Measurements from ENCODE around the gene FEM1A.
"Not testable (repeated sequence)": the region's sequence is repeated elsewhere in the genome, so short reads cannot be mapped to it uniquely, and the experiment has no call there.

FEM1A gene

DNA sequence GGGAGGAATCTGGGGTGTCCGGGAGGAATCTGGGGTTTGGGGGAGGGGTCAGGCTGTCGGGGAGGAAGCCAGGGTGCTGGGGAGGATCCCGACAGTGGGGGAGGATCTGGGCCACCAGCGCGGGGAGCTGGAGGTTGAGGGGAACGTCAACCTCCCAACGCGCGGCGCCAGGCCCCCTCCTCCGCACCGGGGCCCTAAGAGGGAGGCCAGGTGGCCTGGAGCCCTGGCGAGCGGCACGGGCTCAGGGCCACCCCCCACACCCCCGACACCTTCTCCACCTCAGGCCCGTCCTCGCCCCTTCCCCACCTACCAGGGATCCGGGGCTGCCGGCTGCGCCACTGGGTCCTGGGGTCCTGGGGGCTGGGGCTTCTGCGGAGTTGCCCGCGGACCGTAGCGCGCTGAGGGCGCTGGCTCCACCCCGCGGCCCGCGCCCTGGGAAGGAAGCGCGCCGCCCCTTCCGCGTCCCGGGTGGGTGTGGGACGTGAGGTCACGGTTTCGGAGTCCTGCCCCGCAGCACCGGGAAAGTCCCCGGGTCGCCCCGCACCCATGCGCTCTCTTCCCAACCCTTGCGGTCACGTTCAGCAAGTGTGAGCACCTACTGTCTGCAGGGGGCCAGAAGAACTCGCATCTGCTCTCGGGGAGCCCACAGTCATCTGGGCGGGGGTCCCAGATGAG is 39.9 kb downstream of the FEM1A start, which contains the start of gene TICAM1:
TSS of gene TICAM1 (minus strand) at position 409 of the 675 bp plus-strand sequence. CDS start 13,335 bp downstream, outside the sequence.
- intact Hi-C loops (cut with DNase I), result no loop called here
- peak in 39 of 42 donors; percentile 39 to 79 (median 61) for DNase-seq

DNA sequence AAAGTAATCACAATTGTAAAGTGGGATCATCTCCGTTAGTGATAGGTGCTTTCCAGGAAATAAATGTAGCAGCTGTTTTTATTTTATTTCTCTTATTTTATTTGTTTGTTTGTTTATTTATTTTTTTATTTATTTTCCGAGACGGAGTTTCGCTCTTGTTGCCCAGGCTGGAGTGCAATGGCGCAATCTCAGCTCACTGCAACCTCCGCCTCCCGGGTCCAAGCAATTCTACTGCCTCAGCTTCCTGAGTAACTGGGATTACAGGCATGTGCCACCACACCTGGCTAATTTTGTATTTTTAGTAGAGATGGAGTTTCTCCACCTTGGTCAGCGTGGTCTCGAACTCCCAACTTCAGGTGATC is 40.4 kb downstream of the FEM1A start:
- intact Hi-C loops (cut with DNase I); DNase-seq: not testable (repeated sequence)

DNA sequence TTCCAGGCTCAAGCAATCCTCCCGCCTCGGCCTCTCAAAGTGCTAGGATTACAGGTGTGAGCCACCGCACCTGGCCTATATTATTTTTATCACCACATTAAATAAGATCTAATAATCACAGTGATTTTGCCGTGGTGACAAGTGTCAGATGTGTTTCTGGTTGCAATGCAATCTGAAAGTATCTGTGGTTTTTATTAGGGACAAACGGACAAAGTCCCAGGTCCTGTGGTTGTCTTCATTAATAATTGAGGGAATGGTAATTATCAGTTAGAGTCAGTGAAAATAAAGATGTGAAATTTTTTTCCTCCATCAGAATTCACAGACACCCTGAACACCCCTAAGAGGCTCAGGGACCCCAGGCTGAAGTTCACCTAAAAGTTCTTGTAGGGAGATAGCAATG is 41.2 kb downstream of the FEM1A start:
- intact Hi-C loops (cut with DNase I), result no loop called here
- no peak for DNase-seq

DNA sequence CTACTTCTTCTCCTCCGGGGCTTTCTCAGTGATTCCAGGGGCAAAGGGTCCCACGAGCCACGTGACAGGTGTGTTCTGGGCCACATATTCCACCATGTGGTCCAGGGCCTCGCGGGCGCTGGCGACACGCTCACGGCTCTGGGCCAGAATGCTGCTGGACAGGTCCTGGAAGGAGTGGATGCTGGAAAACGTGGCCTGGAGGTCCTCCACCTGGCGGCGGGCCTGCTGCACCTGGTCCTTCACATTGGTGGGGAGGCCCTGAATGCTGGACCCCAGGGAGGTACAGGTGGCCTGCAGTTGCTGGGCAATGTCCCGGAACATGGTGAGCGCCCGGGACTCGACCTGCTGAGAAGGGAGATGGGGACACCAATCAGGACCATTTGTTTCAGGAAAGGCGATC is 47.7 kb downstream of the FEM1A start:
- intact Hi-C loops (cut with DNase I), result no loop called here
- no peak for DNase-seq

DNA sequence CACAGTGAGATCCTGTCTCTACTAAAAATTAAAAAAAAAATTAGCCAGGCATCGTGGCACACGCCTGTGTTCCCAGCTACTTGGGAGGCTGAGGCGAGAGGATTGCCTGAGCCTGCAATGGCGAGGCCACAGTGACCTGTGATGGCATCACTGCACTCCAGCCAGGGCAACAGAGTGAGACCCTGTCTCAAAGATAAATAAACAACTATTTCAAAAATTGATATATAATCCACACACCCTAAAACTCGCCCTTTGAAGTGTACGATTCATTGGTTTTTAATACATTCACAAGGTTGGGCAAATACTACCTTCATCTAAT is 52.1 kb downstream of the FEM1A start:
- intact Hi-C loops (cut with DNase I), result no loop called here
- DNase-seq, result no peak

DNA sequence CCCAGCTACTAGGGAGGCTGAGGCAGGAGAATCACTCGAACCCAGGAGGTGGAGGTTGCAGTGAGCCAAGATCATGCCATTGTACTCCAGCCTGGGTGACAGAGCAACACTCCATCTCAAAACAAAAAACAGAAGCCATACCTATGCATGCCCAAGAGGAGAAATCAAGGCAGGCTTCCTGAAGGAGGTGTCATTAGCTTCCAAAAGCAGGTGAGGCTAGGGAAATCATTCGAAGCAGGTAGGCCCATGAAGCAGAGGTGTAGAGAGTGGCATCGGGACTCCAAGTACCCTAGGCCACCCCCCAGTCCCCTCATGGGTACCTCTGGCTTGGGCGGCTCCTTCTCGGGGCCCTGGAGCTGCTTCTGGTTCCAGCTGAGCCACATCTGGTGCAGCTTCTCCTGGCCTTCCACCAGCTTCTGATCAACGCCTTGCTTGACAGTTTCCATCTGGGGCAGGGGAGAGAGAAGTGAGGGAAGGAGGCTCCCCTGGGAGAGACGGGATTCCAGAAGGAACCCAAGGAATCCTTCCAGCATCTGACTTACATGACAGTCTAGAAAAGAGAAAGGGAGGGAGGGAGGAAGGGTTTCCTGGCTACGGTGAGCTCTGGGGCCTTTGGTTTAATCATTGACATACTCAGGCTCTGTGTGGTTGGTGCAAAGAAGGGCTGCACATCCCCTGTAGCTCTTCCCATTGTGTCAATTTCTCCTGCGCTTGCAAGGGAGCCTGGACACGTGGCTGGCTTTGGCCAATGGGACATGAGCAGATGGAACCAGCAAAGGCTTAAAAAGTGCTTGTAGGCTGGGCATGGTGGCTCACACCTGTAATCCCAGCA is 53.0 kb downstream of the FEM1A start:
- DNase-seq, result no peak

DNA sequence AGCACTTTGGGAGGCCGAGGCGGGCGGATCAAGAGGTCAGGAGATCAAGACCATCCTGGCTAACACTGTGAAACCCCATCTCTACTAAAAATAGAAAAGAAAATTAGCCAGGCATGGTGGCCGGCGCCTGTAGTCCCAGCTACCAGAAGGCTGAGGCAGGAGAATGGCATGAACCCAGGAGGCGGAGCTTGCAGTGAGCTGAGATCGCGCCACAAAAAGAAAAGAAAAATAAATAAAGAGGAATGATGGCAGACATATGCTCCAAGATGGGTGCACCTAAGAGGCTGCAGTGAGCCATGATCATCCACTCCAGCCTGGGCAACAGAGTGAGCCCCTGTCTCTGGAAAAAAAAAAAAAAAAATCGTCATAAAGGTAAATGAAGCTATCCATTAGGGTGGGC is 54.4 kb downstream of the FEM1A start:
- intact Hi-C loops (cut with DNase I); DNase-seq: not testable (repeated sequence)

More for the DNA sequence above, 53.0 kb downstream of the FEM1A start:
- intact Hi-C loops (cut with DNase I), result no loop called here

DNA sequence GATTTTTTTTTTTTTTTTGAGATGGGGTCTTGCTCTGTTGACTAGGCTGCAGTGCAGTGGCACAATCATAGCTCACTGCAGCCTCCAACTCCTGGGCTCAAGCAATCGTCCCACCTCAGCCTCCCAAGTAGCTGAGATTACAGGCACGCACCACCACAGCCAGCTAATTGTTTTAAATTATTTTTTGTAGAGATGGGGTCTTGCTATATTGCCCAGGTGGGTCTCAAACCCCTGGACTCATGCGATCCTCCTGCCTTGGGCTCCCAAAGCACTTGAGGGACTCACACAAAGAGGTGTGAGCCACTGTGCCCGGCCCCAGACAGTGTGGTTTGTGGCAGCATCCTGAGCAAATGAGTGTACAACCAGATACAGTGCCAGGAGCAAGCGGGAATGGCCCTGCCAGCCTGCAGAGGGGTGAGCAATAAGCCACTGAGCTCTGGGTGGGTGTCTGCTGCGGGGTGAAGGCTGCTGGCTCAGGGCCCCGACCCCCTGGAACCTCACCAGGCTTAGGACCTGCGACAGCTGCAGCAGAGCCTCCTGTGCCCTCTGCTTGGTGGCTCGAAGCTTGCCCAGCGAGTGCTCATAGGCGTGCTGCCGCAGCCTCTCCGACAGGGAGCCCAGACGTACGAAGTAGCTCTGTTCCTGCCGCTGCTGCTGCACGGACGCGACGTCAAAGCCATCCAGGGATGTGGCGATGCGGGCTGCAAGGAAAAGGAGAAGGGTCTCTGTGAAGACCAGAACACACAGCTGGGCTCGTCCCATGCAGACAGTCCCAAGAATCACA is 55.8 kb downstream of the FEM1A start:
- intact Hi-C loops (cut with DNase I), result no loop called here
- DNase-seq, result no peak

DNA sequence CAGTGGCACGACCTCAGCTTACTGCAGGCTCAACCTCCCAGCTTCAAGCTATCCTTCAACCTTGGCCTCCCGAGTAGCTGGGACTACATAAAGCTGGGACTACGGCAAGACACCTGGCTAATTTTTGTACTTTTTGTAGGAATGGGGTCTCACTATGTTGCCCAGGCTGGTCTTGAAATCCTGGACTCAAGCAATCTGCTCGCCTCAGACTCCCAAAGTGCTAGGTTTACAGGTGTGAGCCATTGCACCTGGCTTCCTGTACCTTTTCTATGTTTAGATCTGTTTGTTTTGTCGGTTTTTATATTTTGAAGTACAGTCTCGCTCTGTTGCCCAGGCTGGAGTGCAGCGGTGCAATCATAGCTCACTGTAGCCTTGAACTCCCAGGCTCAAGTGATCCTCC is 57.5 kb downstream of the FEM1A start:
- DNase-seq, result no peak
- intact Hi-C loops (cut with DNase I), result no loop called here
